ENCODE measurements around the gene JPH3. TPM values are rescaled to one million over a fixed set of nuclear protein-coding genes. Genes with fewer than 3 reads are reported as not detected.

JPH3 gene
- total RNA-seq, 2 experiments from 2014 or later: 0.07 to 0.09 TPM

DNA sequence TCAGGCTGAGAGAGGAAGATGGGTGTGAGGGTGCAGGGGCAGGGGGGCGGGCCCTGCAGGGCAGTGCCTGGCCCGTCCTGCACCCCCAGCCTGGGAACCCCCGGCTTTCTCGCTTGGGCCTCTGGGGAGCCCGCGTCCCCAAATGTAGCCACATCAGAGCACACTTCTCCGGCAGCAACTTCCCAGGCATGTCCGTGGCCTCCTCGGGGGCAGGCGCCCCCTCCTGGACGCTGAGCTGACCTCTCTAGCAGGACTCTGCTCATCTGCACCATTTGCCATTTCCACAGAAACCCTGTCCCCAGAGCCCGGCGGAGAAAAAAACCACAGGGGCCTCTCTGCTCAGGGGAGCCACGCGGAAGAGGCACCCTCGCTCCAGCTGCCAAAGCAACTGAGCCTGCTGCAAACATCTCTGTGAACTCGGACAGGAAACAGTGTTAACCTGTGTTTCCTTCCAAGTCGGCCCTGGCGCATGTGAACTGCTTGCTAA, 100.1 kb downstream of the JPH3 start:
- peak; percentile 74 for ATAC-seq
- Mint-ChIP-seq H3K4me3 (no peak overlapping the region), H3K36me3 (ENCODE audit: low read depth) (peaks cover 17% of the 10 kb centered on the region), H3K9me3 (no peaks in the 10 kb centered on the region), H3K27me3 (no peaks in the 10 kb centered on the region), H3K27ac (peak overlapping the region; percentile 64), H3K4me1 (ENCODE audit: low read depth) (peaks cover 43% of the 10 kb centered on the region)
- DNase-seq: peak; percentile 70
- intact Hi-C loops (cut with micrococcal nuclease): no loop called here
- ChIA-PET POLR2A (interaction anchor here (0.7 to 1.4 kb wide), 4 partner anchors 9 to 42 kb away, joined by 3 to 4 read pairs (median 4); no protein-coding TSS in a partner anchor), CTCF (interaction anchor here (0.6 to 3.1 kb wide), 7 partner anchors 10 to 285 kb away, joined by 3 to 13 read pairs (median 5); no protein-coding TSS in a partner anchor)
- TF ChIP-seq, protein P1, sequence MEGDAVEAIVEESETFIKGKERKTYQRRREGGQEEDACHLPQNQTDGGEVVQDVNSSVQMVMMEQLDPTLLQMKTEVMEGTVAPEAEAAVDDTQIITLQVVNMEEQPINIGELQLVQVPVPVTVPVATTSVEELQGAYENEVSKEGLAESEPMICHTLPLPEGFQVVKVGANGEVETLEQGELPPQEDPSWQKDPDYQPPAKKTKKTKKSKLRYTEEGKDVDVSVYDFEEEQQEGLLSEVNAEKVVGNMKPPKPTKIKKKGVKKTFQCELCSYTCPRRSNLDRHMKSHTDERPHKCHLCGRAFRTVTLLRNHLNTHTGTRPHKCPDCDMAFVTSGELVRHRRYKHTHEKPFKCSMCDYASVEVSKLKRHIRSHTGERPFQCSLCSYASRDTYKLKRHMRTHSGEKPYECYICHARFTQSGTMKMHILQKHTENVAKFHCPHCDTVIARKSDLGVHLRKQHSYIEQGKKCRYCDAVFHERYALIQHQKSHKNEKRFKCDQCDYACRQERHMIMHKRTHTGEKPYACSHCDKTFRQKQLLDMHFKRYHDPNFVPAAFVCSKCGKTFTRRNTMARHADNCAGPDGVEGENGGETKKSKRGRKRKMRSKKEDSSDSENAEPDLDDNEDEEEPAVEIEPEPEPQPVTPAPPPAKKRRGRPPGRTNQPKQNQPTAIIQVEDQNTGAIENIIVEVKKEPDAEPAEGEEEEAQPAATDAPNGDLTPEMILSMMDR (IDR thresholded peaks at IDR 0.05): peak; percentile 35

DNA sequence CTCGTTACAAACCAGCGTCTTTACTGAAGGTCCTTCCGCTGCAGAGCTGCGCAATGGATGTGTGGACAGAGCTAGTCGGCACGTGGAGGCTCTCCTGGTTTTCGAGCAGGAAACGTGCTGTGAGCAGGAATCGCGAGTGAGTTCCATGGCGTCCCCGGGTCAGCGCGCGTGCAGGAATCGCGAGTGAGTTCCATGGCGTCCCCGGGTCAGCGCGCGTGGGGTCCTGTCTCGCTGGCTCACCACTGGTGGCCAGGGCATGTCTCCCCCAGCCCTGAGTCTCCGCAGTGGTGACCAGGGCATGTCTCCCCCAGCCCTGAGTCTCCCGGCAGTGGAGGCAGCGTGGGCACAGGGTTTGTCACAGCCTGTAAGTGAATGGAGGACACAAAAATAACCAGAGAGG, 100.8 kb downstream of the JPH3 start:
- POLR2A ChIA-PET: interaction anchor here (0.7 to 1.4 kb wide), 4 partner anchors 10 to 41 kb away, joined by 3 to 4 read pairs (median 4); no protein-coding TSS in a partner anchor
- ATAC-seq: no peak

DNA sequence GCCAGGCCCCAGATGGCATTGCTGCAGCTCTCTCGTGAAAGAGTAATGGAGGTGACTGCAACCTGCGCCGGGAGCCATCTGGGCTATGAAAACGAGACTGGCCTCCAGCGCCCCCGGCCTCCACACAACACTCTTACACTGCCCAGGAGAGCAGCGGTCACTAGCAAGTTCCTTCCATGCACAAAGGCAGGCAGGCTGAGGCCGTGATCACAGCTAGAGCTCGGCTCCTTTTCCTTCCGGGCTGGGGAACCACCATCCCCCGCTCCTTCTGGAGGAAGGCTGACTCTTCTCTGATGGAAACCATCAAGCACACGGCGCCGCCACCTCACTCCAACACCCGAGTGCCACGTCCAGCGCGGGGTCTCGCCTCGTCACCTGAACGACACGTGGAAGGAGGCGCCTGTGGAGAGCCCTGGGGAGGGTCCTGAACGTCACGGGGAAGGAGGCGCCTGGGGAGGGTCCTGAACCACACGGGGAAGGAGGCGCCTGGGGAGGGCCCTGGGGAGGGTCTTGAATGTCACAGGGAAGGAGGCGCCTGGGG, 101.6 kb downstream of the JPH3 start:
- Mint-ChIP-seq H3K4me1 (ENCODE audit: low read depth) (peaks cover 39% of the 10 kb centered on the region), H3K9me3 (no peaks in the 10 kb centered on the region), H3K27me3 (no peaks in the 10 kb centered on the region), H3K36me3 (ENCODE audit: low read depth) (peaks cover 26% of the 10 kb centered on the region), H3K27ac (peak overlapping the region; percentile 57), H3K4me3 (no peak overlapping the region)
- intact Hi-C loops (cut with micrococcal nuclease): no loop called here
- CTCF ChIA-PET: no interaction called here
- POLR2A ChIA-PET: interaction anchor here (1.1 to 1.4 kb wide), 2 partner anchors 11 to 40 kb away, joined by 4 read pairs; no protein-coding TSS in a partner anchor
- ATAC-seq (no peak), DNase-seq (no peak)
- TF ChIP-seq, protein P1 (IDR thresholded peaks at IDR 0.05): no peak

More for the DNA sequence above, 100.8 kb downstream of the JPH3 start:
- no peak for DNase-seq
- TF ChIP-seq, protein P1 (IDR thresholded peaks at IDR 0.05): no peak
- Mint-ChIP-seq H3K4me1 (ENCODE audit: low read depth) (peaks cover 43% of the 10 kb centered on the region), H3K36me3 (ENCODE audit: low read depth) (peaks cover 21% of the 10 kb centered on the region), H3K27ac (peak overlapping the region; percentile 64), H3K9me3 (no peaks in the 10 kb centered on the region), H3K4me3 (no peak overlapping the region), H3K27me3 (no peaks in the 10 kb centered on the region)
- intact Hi-C loops (cut with micrococcal nuclease): no loop called here
- CTCF ChIA-PET: interaction anchor here (1.2 to 3.1 kb wide), 6 partner anchors 11 to 67 kb away, joined by 3 to 13 read pairs (median 5); no protein-coding TSS in a partner anchor

DNA sequence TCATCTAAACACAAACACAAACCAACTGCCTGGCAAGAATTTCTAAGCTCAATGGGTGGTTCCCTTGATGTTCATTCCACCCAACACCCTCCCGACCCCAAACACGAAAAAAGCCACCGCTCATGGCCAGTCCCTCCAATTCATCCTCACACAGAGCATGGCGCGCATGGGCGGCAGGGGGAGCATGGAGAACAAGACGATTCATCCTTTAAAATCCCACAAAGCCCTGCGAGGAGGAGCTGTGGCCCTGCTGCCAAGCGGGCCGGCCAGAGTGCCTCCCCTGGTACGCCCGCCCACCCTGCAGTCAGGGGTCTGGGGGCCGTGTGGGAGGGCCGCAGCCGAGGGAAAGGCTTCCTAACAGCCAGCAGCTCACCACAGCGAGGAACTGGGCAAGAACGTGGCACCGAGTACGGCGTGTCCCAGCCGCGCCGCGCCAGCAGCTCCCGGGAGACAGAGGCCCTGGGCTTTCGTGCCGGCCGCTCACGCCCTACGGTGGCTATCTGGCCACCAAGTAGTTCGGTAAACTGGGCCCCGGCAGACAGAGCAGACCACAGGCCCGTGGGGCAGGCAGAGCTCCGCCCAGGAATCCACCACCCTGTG, 102.5 kb downstream of the JPH3 start:
- peaks cover 28% of the 10 kb centered on the region for H3K36me3 Mint-ChIP-seq (ENCODE audit: low read depth)
- POLR2A ChIA-PET: interaction anchor here (0.5 kb wide), 1 partner anchor 27 kb away, joined by 6 read pairs; no protein-coding TSS in a partner anchor

More for the DNA sequence above, 102.5 kb downstream of the JPH3 start:
- no peaks in the 10 kb centered on the region for H3K27me3 Mint-ChIP-seq
- no peak overlapping the region for H3K4me3 Mint-ChIP-seq
- DNase-seq (no peak), ATAC-seq (no peak)
- TF ChIP-seq, protein P1 (IDR thresholded peaks at IDR 0.05): no peak
- peaks cover 39% of the 10 kb centered on the region for H3K4me1 Mint-ChIP-seq (ENCODE audit: low read depth)
- no peaks in the 10 kb centered on the region for H3K9me3 Mint-ChIP-seq
- no peak overlapping the region for H3K27ac Mint-ChIP-seq
- CTCF ChIA-PET: interaction anchor here (0.6 to 2.0 kb wide), 2 partner anchors 69 to 598 kb away, joined by 3 to 7 read pairs; no protein-coding TSS in a partner anchor
- intact Hi-C loops (cut with micrococcal nuclease): no loop called here

Measured in activated CD8-positive, alpha-beta T cell treated with anti-CD3 and anti-CD28 coated beads for 36 hours (primary cell).